ENCODE data around the gene STXBP6. TPM values are rescaled to one million over a fixed set of nuclear protein-coding genes. Genes with fewer than 3 reads are reported as not detected.

The STXBP6 gene
- total RNA-seq, 4 donors from 2014 or later: 4.4 to 19.9 (median 8.2) TPM

DNA sequence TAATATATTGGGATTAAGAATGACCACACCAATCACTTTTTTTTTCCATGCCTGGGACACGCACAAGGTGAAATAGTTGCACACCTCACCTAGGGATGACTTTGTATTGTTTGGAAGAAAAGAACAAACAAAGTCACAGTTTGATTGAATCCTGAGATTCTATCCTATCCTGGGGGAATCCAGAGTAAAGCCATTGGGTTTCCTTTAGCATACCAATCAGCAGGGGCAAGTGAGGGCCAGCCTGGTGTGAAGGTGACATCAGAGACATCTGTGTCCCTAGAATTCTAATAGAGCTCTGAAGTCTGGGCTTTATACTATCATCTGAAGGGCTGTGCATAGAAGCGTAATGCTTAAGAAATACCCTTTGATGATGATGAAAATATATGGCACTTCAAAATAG is 199.9 kb downstream of the STXBP6 start:
- TF ChIP-seq CTCF (IDR thresholded peaks at IDR 0.05): no peak
- ATAC-seq (ENCODE audit: low FRiP score): no peak
- DNase-seq (ENCODE audit: low spot score): no peak

- no peak for TF ChIP-seq CTCF (IDR thresholded peaks at IDR 0.05)
- DNase-seq (ENCODE audit: low spot score): no peak
- no peak for ATAC-seq (ENCODE audit: low FRiP score)
Observed at GRCh38 chr14:24849471-24849870, 200.5 kb downstream of the STXBP6 start.

- ATAC-seq (ENCODE audit: low FRiP score) (no peak), DNase-seq (ENCODE audit: low spot score) (no peak)
- TF ChIP-seq CTCF (IDR thresholded peaks at IDR 0.05): no peak
Observed at GRCh38 chr14:24848102-24848790, 201.7 kb downstream of the STXBP6 start.

DNA sequence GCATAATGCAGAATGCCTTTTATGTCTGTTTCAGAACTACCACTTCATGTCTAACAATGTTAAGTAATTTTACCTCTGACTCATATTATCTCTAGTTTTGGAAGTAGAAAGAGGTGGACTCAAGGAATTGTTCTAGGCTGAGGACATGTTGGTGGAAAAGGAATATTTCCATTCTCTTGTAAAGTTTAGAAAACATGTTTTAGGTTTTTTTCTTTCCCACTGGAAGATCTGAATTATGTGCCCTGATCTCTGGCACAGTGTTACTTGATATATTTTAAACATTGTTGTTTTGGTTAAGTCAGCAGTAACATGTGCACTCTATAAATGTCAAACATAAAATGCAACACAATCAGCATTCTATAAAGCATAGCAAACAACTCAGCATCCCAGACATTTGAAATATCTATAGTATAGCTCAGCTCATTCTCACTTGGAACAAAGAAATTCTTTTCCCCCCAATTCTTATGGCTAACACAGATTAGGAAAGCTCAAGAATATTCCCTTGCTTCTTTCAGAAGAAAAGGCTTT is 202.3 kb downstream of the STXBP6 start:
- TF ChIP-seq CTCF (IDR thresholded peaks at IDR 0.05): no peak
- ATAC-seq (ENCODE audit: low FRiP score) (no peak), DNase-seq (ENCODE audit: low spot score) (no peak)

DNA sequence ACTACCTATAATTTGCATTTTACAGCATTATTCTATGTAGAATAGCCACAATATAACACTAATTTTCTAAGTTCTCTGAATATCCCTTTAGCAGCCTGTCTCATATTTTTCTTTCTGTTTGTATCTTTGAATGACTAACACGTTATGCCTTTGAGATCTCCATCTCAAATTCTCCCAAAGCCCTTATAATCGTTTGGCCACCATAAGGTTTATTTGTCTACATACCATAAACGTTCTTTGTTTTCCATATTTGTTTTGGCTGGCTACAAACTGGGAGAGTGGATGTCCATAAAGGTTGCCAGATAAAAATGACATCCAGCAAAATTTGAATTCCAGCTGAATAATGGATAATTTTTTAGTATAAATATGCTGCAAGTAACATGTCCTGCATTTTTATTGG is 203.7 kb downstream of the STXBP6 start:
- ATAC-seq (ENCODE audit: low FRiP score) (no peak), DNase-seq (ENCODE audit: low spot score) (no peak)
- TF ChIP-seq CTCF (IDR thresholded peaks at IDR 0.05): no peak

DNA sequence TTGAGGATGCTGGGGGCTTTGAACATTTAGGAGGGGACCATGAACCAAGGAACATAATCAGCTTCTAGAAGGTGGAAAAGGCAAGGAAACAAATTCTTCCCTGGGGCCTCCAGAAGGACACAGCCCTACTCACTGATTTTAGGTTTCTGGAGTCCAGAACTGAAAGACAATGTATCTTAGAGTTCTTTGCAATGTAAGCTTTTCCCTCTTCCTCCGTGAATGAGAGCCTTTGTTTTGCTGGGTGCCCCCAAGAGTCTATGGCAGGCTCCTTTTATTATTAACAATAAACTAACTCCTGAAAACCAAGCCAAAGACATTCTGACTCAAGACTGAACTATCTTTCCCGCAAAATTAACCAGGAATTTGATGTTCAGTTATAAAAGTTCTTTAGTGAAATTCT is 204.1 kb downstream of the STXBP6 start:
- no peak for DNase-seq (ENCODE audit: low spot score)
- no peak for ATAC-seq (ENCODE audit: low FRiP score)
- no peak for TF ChIP-seq CTCF (IDR thresholded peaks at IDR 0.05)

GRCh38 chr14:24844011-24844410 is 205.9 kb downstream of the STXBP6 start:
- no peak for DNase-seq (ENCODE audit: low spot score)
- no peak for ATAC-seq (ENCODE audit: low FRiP score)
- TF ChIP-seq CTCF (IDR thresholded peaks at IDR 0.05): no peak
